ENCODE data around the gene CDK6.

DNA sequence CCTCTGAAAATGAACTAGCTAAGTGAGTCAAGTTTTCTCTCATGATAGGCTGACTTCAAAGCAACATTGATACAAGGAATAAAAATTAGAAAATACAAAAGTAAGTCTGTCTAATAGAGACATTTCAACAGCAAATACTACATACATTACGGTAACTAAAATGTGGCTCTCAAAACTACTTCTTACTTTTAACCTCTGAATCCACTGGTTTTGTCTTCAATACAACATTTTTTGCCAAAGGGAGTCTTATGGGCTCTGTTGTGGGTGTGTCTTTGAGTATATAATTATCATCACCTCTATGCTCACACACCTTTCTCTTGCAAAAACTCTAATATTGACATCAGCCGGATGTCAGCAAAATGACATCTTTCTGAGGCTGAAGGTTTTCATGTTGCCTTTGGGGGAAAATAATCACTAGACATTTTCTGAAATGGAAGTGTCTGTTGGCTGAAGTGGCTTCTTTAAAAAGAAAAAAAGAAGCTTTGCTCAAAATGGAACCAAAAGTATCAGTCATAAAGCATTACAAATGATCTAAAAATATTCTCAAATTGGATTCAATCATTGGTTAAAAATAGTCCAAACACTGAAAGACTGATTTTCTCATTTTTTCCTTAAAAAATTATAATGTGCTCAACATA, 204.4 kb downstream of the CDK6 start:
- TF ChIP-seq, protein P1, sequence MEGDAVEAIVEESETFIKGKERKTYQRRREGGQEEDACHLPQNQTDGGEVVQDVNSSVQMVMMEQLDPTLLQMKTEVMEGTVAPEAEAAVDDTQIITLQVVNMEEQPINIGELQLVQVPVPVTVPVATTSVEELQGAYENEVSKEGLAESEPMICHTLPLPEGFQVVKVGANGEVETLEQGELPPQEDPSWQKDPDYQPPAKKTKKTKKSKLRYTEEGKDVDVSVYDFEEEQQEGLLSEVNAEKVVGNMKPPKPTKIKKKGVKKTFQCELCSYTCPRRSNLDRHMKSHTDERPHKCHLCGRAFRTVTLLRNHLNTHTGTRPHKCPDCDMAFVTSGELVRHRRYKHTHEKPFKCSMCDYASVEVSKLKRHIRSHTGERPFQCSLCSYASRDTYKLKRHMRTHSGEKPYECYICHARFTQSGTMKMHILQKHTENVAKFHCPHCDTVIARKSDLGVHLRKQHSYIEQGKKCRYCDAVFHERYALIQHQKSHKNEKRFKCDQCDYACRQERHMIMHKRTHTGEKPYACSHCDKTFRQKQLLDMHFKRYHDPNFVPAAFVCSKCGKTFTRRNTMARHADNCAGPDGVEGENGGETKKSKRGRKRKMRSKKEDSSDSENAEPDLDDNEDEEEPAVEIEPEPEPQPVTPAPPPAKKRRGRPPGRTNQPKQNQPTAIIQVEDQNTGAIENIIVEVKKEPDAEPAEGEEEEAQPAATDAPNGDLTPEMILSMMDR (IDR thresholded peaks at IDR 0.05) = no peak
- no peak for TF ChIP-seq POLR2A (IDR thresholded peaks at IDR 0.05)
